ENCODE data around the gene GID8. TPM values are rescaled to one million over a fixed set of nuclear protein-coding genes. Genes with fewer than 3 reads are reported as not detected.

GID8 gene
- total and polyA plus RNA-seq, 2 of the 13 experiments (the other 11 are each of a cell fraction or from before 2014, with no cell fraction given), result 39.6 to 59.8 TPM

- Histone ChIP-seq H3K79me2 (ENCODE audit: insufficient read depth, low read length) (no peaks in the 10 kb centered on the region), H3K9me3 (ENCODE audit: low read length) (no peaks in the 10 kb centered on the region), H4K20me1 (ENCODE audit: insufficient read depth, low read length) (no peaks in the 10 kb centered on the region; the same call in 1 of the 2 replicates), H3K4me3 (replicated peaks in 1 of 3; ENCODE audit: insufficient read depth in 1 of 3, low read depth in 2 of 3, low read length in 3 of 3) (no peak overlapping the region), H3K4me1 (ENCODE audit: insufficient read depth, low read length) (no peaks in the 10 kb centered on the region), H3K9ac (ENCODE audit: insufficient read depth, low read depth, low read length) (no peak overlapping the region), H3K27me3 (ENCODE audit: control insufficient read depth in 1 of 2, insufficient read depth in 2 of 2, low read length in 2 of 2) (peaks cover 50 to 90% of the 10 kb centered on the region in 2 experiments), H3K4me2 (ENCODE audit: low read depth, low read length) (no peak overlapping the region), H3K36me3 (replicated peaks in 1 of 2; ENCODE audit: control insufficient read depth in 1 of 2, insufficient read depth in 2 of 2, low read length in 2 of 2) (no peaks in the 10 kb centered on the region), H3K27ac (ENCODE audit: extremely low read length, insufficient read depth, low read length) (no peak overlapping the region), H2AFZ (ENCODE audit: low read length) (no peak overlapping the region)
- WGBS (ENCODE audit: low lambda C conversion rate), result 22% methylated on average over 11 of the region's 14 CpGs
- ChIA-PET CTCF (ENCODE audit: low intra/inter-chr PET ratio, low total read pairs) (no interaction called here), POLR2A (no interaction called here)
- TF ChIP-seq IRF9 (CRISPR knock-in tag; IDR thresholded peaks at IDR 0.05; ENCODE audit: borderline replicate concordance), result no peak
- 0 out of 2 replicates have a peak, but pooled peaks have one; percentile 39 for TF ChIP-seq HINFP (CRISPR knock-in tag; IDR thresholded peaks at IDR 0.05; ENCODE audit: low read depth)
- no peak for TF ChIP-seq ATRX (CRISPR knock-in tag; IDR thresholded peaks at IDR 0.05; ENCODE audit: borderline replicate concordance)
- no peak for TF ChIP-seq MIER3 (CRISPR knock-in tag; IDR thresholded peaks at IDR 0.05; ENCODE audit: borderline replicate concordance)
- no peak for TF ChIP-seq MXI1 (IDR thresholded peaks at IDR 0.05; ENCODE audit: borderline replicate concordance, low read depth, low read length)
- TF ChIP-seq EED (CRISPR knock-in tag; IDR thresholded peaks at IDR 0.05), result 0 out of 2 replicates have a peak, but pooled peaks have one; percentile 35
- TF ChIP-seq BRD4 (CRISPR knock-in tag; IDR thresholded peaks at IDR 0.05), result 0 out of 2 replicates have a peak, but pooled peaks have one; percentile 22
- no TSS peak for BruUV-seq (replicated peaks)
- ATAC-seq, result no peak
- no peak for DNase-seq (ENCODE audit: low spot score)
- FAIRE-seq, result no peak
- in situ Hi-C loops (cut with HindIII; ENCODE audit: extremely low pct_ligation_motif_present, low pct_unique_long_range_greater_than_20kb), result no loop called here
- intact Hi-C loops (cut with micrococcal nuclease; ENCODE audit: unreplicated experiment), result no loop called here
These were observed 47.5 kb downstream of the GID8 start for GRCh38 chr20:62985444-62985778.
